SU-DHL-6 (cell line): ENCODE results near the gene AGTRAP.

Source experiments
- EZH2phosphoT487 ChIP-seq: fragments of 200-600 bp; sonication (generic), shearing (Covaris generic); conservative IDR thresholded peaks from 2 replicates; pipeline ENCODE4 v1.6.1; 2018; ENCODE audit warnings: mild to moderate bottlenecking, antibody characterized with exemption, low read length, moderate library complexity, mixed read lengths
- TF ChIP-seq, protein P1 (sequence below): fragments of 200-600 bp; sonication (generic); IDR thresholded peaks from one replicate; pipeline ENCODE4 v1.5.1; 2017; ENCODE audit warnings: antibody characterized with exemption, mild to moderate bottlenecking, low read length, moderate library complexity; ENCODE audit not compliant: insufficient read depth, poor library complexity, severe bottlenecking

GRCh38 chr1:11752359-11753088, 16.6 kb downstream of the AGTRAP start:
- TF ChIP-seq, protein P1, sequence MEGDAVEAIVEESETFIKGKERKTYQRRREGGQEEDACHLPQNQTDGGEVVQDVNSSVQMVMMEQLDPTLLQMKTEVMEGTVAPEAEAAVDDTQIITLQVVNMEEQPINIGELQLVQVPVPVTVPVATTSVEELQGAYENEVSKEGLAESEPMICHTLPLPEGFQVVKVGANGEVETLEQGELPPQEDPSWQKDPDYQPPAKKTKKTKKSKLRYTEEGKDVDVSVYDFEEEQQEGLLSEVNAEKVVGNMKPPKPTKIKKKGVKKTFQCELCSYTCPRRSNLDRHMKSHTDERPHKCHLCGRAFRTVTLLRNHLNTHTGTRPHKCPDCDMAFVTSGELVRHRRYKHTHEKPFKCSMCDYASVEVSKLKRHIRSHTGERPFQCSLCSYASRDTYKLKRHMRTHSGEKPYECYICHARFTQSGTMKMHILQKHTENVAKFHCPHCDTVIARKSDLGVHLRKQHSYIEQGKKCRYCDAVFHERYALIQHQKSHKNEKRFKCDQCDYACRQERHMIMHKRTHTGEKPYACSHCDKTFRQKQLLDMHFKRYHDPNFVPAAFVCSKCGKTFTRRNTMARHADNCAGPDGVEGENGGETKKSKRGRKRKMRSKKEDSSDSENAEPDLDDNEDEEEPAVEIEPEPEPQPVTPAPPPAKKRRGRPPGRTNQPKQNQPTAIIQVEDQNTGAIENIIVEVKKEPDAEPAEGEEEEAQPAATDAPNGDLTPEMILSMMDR = no peak
- TF ChIP-seq EZH2phosphoT487 = no peak
